Erythroblast (primary cell): ENCODE measurements around the gene SLC66A2.

Experiments used
- DNase-seq, 2 experiments: peaks; one replicate each; lab custom pipeline; 2025; lab: John Stamatoyannopoulos, UW
- GATA1 ChIP-seq: IDR thresholded peaks from 2 replicates; pipeline ENCODE4 v1.6.1; 2011; ENCODE audit warnings: low read depth, mild to moderate bottlenecking, control low read depth, low read length, moderate library complexity
- POLR2A ChIP-seq: IDR thresholded peaks from 2 replicates; pipeline ENCODE4 v1.6.1; 2011; ENCODE audit warnings: mild to moderate bottlenecking, low read length

SLC66A2 gene

DNA sequence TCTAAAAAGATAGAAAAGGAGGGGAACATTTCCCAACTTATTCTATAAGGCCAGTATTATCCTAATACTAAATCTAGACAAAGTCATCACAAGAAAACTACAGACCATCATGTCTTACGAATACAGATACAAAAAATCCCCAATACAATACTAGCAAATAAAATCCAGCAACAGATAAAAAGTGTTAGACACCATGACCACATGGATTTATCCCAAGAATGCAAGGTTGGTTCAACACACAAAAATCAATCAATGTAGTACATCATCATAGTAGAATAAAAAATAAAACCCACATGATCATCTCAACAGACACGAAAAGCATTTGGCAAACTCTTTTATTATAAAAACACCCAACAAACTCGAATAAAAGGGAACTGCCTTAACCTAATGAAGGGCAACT lies 18.5 kb downstream of the SLC66A2 start:
- peak; percentile 33 to 59 for DNase-seq
- TF ChIP-seq POLR2A (no peak), GATA1 (no peak)

DNA sequence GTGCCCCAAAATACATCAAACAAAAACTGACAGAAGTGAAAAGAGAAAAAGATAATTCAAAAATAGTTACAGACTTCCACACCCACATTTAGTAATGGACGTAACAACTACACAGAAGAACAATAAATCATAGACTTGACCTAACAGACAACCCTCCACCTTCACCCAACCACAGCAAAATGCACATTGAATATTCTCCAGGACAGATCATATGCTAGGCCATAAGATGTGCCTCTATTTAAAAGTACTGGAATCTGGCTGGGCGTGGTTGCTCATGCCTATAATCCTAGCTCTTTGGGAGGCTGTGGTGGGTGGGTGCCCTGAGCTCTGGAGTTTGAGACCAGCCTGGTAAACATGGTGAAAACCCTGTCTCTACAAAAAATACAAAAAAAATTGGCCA lies 20.0 kb downstream of the SLC66A2 start:
- TF ChIP-seq POLR2A (no peak), GATA1 (no peak)
- no peak for DNase-seq

GRCh38 chr18:79930020-79930642 lies 21.3 kb downstream of the SLC66A2 start:
- peak; percentile 55 to 57 for DNase-seq
- no peak for TF ChIP-seq POLR2A
- TF ChIP-seq GATA1: no peak

DNA sequence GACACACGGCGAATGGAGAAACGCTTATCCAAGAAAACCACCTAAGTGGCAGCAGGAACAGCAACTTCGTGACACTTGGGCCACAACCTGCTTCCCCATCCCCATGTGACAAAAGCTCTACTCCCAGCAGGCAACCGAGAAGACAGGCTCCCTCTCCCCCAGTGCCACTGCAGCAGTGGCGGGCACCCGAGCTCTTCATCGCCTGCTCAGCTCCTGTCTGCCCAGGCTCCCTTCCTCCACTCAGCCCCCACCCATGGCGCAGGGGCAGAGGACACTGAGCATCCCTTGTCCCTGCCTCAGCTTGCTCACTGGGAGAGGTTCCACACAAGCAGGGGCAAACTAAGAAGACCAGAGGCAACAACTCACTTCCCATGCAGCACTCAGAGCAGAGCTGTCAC lies 22.9 kb downstream of the SLC66A2 start:
- DNase-seq: no peak
- TF ChIP-seq GATA1: no peak
- TF ChIP-seq POLR2A: no peak

DNA sequence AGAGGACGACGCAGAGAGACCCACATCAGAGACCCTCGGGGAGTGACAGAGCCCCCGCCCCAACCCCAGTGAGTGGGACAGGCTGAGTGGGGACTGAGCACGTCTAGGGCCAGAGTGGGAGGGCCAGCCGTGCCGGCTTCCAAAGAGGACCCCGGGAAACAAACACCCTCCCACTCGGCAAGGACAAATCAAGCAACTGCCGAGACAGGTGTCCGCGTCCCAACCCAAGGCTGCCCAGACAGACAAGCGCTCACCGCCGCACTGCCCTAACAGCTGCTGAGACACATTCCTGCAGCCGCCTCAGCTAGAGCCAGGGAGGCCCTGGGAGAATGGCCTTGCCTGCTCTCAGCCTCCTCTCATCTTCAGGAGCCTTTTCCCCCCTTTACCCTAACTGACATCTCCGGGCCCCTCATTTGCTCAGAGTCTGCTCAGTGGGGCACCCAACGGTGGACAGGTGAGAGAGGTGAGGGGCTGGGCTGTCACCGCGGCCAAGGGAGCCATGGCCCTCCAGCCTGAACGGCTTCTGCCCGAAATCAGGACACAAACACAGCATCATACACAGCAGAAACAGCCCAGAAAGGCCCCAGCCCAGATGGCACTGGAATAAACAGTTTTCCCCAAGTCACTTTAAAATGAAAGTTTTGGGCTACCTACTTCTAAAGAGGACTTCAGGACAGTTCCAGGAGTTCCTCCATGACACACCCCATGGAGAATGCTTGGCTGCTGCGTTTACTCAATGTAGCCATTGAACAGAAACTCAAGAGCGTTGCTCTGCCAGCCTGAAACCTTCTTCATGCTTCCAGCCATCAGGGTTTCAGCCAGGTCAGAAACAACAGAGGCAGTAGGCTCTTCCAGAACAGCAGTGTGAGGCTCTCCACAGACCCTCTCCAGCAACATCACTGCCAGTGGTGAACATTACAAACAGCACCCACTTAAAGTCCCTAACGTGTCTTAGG lies 23.6 kb downstream of the SLC66A2 start:
- no peak for DNase-seq
- TF ChIP-seq POLR2A (no peak), GATA1 (no peak)

DNA sequence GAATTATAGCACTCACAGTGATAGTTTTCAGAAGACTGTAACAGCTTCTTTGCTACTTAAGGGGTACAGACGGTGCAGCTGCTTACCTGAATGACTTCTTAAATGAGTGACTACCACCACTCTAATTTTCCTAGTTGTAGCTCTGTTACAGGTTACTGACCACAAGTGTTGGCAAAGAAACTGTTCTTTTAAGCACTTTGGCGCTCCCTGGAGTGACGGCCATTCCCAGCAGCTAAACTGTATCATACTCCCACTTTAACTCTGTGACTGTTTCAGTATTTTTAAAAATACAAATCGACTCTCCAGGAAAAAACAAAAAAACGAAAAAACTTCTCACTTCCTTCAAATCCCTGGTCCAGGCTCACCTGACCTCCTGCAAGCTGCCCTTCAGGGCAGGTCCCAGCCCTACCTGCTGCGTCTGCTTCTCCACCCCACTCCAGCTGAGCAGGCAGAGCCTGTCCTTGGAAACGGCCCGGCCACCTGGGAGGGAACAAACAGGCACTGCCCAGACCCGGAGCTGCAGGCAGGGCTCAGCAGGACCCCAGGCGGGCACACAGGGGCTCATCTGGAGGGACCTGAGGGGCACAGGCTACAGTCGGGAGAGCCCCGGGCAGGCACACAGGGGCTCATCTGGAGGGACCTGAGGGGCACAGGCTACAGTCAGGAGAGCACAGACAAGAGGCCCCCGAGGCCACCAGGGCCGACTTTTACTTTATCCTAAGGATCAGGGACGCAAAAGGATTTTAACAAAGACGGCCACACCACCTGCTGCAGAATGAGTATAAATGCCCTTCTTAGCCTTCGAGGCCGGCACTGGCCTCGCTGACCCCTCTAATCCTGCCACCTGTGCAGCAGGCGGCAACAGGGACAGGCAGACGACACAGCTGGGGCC lies 24.5 kb downstream of the SLC66A2 start:
- no peak for DNase-seq
- TF ChIP-seq POLR2A (no peak), GATA1 (no peak)

GRCh38 chr18:79926306-79926705 lies 25.1 kb downstream of the SLC66A2 start:
- no peak for DNase-seq
- TF ChIP-seq GATA1 (no peak), POLR2A (no peak)

DNA sequence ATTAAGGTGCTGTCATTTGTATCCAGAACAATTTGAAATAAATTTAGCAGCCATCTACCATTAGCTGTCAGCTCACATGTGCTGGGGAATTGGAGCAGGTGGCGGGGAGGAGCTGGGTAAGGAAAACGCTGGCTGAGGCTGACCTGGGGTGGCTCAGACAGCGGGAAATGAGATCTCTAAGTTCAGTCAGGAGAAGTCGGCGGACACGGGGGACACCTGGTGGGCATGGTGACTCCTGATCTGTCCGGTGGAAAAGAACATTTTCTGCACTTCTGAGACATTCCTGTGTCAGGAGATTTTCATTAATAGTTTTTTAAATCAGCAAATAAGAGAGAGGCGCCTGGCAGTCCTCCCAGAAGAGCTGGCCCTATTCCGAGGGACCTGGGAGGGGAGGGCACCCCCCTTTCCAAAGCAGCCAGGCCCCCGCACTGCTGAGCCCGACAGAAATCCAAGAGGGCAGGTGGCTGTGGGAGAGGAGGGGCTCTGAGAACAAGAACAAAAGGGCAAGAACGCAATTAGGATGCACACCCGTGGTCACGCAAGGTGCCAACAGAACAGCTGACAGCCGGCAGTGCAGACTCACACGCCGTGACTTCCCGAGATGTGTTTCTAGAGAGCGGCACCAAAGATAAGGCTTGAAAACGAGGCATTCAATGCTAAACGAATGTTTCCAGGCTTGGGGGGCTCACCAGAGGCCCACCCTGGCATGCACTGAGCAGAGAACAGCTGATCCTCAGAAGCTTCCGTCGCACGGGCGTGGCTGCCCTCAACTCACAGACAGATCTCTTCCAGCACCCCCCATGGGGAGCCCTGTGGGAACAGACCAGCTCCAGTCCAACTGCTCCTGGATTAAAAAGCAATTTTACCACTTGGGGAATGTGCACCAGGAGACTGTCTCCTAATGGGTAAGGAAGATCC lies 26.4 kb downstream of the SLC66A2 start:
- no peak for DNase-seq
- TF ChIP-seq GATA1 (no peak), POLR2A (no peak)

GRCh38 chr18:79923896-79924585 lies 27.4 kb downstream of the SLC66A2 start:
- DNase-seq: no peak
- TF ChIP-seq GATA1 (no peak), POLR2A (no peak)

GRCh38 chr18:79922971-79923411 lies 28.5 kb downstream of the SLC66A2 start:
- DNase-seq: no peak
- TF ChIP-seq GATA1: no peak
- no peak for TF ChIP-seq POLR2A

- TF ChIP-seq POLR2A (no peak), GATA1 (no peak)
- no peak for DNase-seq
Observed at GRCh38 chr18:79921984-79922965, 29.2 kb downstream of the SLC66A2 start.
